Activated CD8-positive, alpha-beta memory T cell treated with anti-CD3 and anti-CD28 coated beads for 36 hours (primary cell): ENCODE measurements around the gene NTMT1. TPM values are rescaled to one million over a fixed set of nuclear protein-coding genes. Genes with fewer than 3 reads are reported as not detected.

Experiments
- CTCF ChIA-PET: fragments of 350-600 bp; sonication (Branson Sonifier 250); formaldehyde crosslinking; loops from one replicate; lab custom pipeline; 2021; ENCODE audit warnings: antibody characterized with exemption; lab: Charles Lee
- POLR2A ChIA-PET: fragments of 350-600 bp; sonication (Branson Sonifier 250); formaldehyde crosslinking; loops from one replicate; lab custom pipeline; 2021; ENCODE audit warnings: antibody characterized with exemption; lab: Charles Lee
- total RNA-seq, 2 experiments: library from RNA; stranded (reverse); gene quantifications; one replicate each; pipeline ENCODE4 v1.2.3, GENCODE V29; 2021

NTMT1 gene
- total RNA-seq, 2 experiments from 2014 or later, result 76.9 to 80.4 TPM

- POLR2A ChIA-PET, result interaction anchor here (0.7 kb wide), 1 partner anchor 419 kb away, joined by 3 read pairs; no protein-coding TSS in a partner anchor
These were observed 30.6 kb upstream of the NTMT1 start for GRCh38 chr9:129595311-129595741.

GRCh38 chr9:129595903-129596540 is 29.9 kb upstream of the NTMT1 start:
- POLR2A ChIA-PET, result no interaction called here

More at GRCh38 chr9:129595311-129595741, 30.6 kb upstream of the NTMT1 start:
- CTCF ChIA-PET, result interaction anchor here (0.6 to 2.2 kb wide), 2 partner anchors 14 to 249 kb away, joined by 3 to 7 read pairs; no protein-coding TSS in a partner anchor

GRCh38 chr9:129596541-129597331 is 29.2 kb upstream of the NTMT1 start:
- ChIA-PET POLR2A (no interaction called here), CTCF (interaction anchor here (0.6 to 2.2 kb wide), 5 partner anchors 12 to 452 kb away, joined by 3 to 7 read pairs (median 3); no protein-coding TSS in a partner anchor)

More at GRCh38 chr9:129595903-129596540, 29.9 kb upstream of the NTMT1 start:
- CTCF ChIA-PET, result interaction anchor here (0.6 to 2.2 kb wide), 4 partner anchors 13 to 451 kb away, joined by 3 to 7 read pairs (median 3); no protein-coding TSS in a partner anchor

- ChIA-PET CTCF (interaction anchor here (1.0 to 1.5 kb wide), 3 partner anchors 13 to 277 kb away, joined by 3 read pairs; no protein-coding TSS in a partner anchor), POLR2A (no interaction called here)
These were observed 28.4 kb upstream of the NTMT1 start for GRCh38 chr9:129597355-129598088.

GRCh38 chr9:129598089-129598596 is 27.8 kb upstream of the NTMT1 start:
- ChIA-PET CTCF (interaction anchor here (1.5 kb wide), 1 partner anchor 140 kb away, joined by 3 read pairs; no protein-coding TSS in a partner anchor), POLR2A (no interaction called here)

GRCh38 chr9:129601082-129601674 is 24.8 kb upstream of the NTMT1 start:
- CTCF ChIA-PET, result interaction anchor here (0.7 kb wide), 1 partner anchor 459 kb away, joined by 4 read pairs; no protein-coding TSS in a partner anchor
- POLR2A ChIA-PET, result no interaction called here

- ChIA-PET CTCF (interaction anchor here (0.5 to 1.7 kb wide), 5 partner anchors 16 to 461 kb away, joined by 3 to 5 read pairs (median 3); partner anchors contain the start of gene NTMT1), POLR2A (no interaction called here)
These were observed 23.2 kb upstream of the NTMT1 start for GRCh38 chr9:129602598-129603415.

GRCh38 chr9:129604056-129604765 is 21.8 kb upstream of the NTMT1 start:
- POLR2A ChIA-PET, result no interaction called here

GRCh38 chr9:129604766-129605163 is 21.2 kb upstream of the NTMT1 start:
- ChIA-PET POLR2A (no interaction called here), CTCF (interaction anchor here (0.7 kb wide), 1 partner anchor 473 kb away, joined by 3 read pairs; no protein-coding TSS in a partner anchor)

More at GRCh38 chr9:129604056-129604765, 21.8 kb upstream of the NTMT1 start:
- CTCF ChIA-PET, result interaction anchor here (1.7 kb wide), 1 partner anchor 462 kb away, joined by 5 read pairs; no protein-coding TSS in a partner anchor

- CTCF ChIA-PET, result interaction anchor here (0.6 to 1.7 kb wide), 8 partner anchors 18 to 500 kb away, joined by 3 to 9 read pairs (median 3); no protein-coding TSS in a partner anchor
- POLR2A ChIA-PET, result no interaction called here
These were observed 19.6 kb upstream of the NTMT1 start for GRCh38 chr9:129606161-129607026.

GRCh38 chr9:129607027-129607387 is 19.0 kb upstream of the NTMT1 start:
- ChIA-PET POLR2A (no interaction called here), CTCF (interaction anchor here (0.6 to 1.7 kb wide), 3 partner anchors 433 to 501 kb away, joined by 3 to 9 read pairs (median 3); no protein-coding TSS in a partner anchor)

GRCh38 chr9:129608561-129609481 is 17.1 kb upstream of the NTMT1 start:
- CTCF ChIA-PET, result interaction anchor here (0.8 to 2.1 kb wide), 8 partner anchors 13 to 477 kb away, joined by 3 to 7 read pairs (median 4); no protein-coding TSS in a partner anchor

GRCh38 chr9:129609486-129610212 is 16.3 kb upstream of the NTMT1 start:
- CTCF ChIA-PET, result interaction anchor here (0.8 to 2.1 kb wide), 5 partner anchors 12 to 478 kb away, joined by 3 to 7 read pairs (median 4); no protein-coding TSS in a partner anchor
- POLR2A ChIA-PET, result no interaction called here

More at GRCh38 chr9:129608561-129609481, 17.1 kb upstream of the NTMT1 start:
- POLR2A ChIA-PET, result no interaction called here

- ChIA-PET POLR2A (no interaction called here), CTCF (no interaction called here)
These were observed 15.8 kb upstream of the NTMT1 start for GRCh38 chr9:129610213-129610472.
